GM18861 (cell line): ENCODE data around the gene OR2T27.
"Not testable (repeated sequence)": the region's sequence is repeated elsewhere in the genome, so short reads cannot be mapped to it uniquely, and the experiment has no call there.

ENCODE experiments used
- ATAC-seq: cut with Tn5 transposase; IDR thresholded peaks from one replicate; pipeline ENCODE4 v1.9.1; 2021; ENCODE audit not compliant: unreplicated experiment

OR2T27 gene

DNA sequence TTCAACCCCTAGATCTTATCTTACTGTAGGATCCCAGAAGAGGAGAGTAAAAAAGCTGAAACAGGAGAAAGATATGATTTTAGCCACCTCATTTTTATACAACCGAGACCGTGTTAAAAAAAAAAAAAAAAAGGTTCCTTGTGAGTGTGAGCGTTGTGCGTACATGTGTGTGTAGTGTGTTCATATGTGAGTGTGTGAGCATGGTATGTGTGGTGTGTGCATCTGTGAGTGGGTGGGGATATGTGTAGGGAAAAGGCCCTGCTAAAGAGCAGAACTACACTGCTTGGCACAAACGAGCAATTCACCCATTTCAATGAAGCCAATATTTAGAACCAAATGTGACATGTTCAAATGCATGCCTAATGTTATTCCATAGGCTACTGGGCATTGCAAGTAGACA, 13.7 kb downstream of the OR2T27 start:
- not testable (repeated sequence) for ATAC-seq

DNA sequence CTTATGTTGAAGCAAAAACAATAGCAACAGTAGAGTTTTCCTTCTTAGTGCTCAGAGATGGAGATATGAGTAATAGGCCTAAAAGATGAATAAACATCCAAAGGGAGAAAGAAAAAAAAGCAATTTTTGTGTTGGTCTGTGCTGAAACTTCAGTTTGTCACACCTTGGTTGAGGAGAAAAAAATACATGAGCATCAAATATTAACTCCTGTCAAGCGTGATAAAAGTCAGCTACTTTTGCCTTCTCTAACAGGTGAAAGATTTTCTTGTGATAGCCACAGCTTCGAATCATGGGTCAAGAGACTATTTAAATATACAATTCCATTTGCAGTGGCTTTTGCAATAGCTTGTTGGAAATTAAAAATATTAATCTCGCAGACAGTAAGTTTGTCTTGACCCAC, 14.4 kb downstream of the OR2T27 start:
- peak; percentile 34 for ATAC-seq

DNA sequence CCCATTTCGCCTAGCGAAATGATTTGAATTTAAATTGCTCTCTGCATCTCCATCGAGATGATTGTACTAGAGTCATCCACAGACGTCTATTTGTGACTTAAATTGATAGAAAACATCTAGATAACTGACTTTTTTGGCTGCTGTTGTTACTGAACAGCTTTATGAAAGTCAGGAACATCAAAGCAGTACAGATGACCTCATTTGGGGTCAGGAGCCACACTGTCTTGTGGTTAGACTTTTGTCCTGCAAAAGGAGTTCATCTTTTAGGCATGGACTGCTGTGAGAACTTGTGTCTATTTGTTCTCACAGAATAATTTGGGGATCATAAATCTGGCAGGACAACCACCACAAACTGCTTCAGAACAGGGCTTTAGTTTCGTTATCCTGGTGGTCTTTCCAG, 15.7 kb downstream of the OR2T27 start:
- ATAC-seq: not testable (repeated sequence)

DNA sequence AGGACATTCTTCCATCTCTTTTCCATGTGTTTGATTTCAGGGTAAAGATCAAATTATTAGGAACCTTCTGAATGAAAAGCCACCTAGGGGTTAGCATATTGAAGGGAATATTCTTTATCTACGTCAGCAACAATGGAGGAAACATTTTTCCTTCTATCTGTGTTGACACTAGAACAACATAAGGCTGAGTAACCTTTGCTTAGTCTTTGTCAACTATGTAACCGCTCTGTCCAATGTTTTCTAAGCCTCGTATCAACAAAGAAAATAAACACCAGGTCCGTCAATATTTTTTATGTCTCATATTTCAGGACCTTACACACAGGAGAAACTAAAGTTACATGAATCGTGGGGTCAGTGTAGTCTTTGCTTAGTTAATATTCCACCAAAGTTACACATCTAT, 18.7 kb downstream of the OR2T27 start:
- ATAC-seq: not testable (repeated sequence)

DNA sequence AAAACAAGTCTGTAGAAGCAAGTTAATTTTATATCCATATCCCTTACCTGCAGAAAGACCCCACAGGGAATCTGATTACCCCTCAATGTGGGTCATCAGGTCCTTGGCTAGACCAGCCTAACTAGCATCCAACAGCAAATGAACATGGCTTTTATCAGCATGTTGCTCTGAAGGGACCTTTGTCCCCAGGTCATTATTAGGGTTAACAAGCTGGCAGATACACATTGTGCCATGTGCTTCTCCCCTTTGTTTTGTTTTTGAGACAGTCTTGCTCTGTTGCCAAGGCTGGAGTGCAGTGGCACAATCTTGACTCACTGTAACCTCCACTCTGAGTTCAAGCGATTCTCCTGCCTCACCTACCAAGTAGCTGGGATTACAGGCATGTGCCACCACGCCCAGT, 20.3 kb downstream of the OR2T27 start, which contains the start of gene OR2T11:
Gene OR2T11, minus strand, starts transcription at position 101 of the 400 bp plus-strand sequence. CDS start 7,963 bp downstream, outside the sequence.
- ATAC-seq: not testable (repeated sequence)

DNA sequence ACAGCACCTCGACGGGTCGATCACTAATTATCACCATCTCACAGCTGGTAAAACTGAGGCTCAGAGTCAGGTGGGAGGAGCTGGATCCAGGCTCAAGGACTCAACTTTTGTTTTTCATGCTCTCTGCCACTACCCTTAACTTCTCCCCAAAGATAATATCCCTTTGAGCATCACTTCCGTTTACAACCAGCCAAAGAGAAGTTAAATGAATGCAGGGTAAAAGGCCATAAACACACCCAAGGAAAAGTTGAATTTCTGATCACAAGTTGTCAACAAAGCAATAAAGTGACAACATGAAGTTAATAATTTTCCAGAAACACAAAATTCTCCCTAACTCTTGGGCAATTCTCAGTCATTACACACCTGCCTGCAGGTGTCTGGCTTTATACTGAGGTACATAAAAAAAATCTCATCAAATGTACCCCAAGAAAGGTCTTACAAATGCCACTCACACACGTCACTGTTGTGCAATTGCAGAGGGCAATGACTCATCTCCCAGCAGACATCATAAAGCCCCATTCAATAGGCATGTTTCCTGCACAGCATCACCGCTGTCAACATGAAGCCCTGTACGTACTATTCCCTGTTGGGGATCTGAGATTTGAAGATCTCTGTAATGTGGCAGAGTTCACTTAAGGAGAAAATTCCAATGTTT, 23.8 kb downstream of the OR2T27 start:
- ATAC-seq: no peak

DNA sequence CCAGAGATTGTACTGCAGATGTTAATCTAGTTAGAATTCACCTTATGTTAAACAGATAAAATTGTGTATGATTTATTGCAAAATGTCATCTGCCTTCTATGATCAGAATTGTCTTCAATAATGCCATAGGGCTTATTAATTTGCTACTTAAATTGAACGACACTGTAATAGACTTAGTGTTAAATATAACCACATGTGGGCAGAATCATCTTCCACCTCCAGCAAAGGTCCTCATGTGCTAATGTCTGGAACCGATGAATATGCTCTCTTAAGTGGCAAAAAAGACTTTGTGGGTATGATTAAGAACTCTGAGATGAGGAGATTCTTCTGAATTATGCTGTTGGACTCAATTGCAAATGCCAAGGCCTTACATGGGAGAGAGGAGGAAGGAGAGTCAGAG, 24.8 kb downstream of the OR2T27 start:
- ATAC-seq: no peak

DNA sequence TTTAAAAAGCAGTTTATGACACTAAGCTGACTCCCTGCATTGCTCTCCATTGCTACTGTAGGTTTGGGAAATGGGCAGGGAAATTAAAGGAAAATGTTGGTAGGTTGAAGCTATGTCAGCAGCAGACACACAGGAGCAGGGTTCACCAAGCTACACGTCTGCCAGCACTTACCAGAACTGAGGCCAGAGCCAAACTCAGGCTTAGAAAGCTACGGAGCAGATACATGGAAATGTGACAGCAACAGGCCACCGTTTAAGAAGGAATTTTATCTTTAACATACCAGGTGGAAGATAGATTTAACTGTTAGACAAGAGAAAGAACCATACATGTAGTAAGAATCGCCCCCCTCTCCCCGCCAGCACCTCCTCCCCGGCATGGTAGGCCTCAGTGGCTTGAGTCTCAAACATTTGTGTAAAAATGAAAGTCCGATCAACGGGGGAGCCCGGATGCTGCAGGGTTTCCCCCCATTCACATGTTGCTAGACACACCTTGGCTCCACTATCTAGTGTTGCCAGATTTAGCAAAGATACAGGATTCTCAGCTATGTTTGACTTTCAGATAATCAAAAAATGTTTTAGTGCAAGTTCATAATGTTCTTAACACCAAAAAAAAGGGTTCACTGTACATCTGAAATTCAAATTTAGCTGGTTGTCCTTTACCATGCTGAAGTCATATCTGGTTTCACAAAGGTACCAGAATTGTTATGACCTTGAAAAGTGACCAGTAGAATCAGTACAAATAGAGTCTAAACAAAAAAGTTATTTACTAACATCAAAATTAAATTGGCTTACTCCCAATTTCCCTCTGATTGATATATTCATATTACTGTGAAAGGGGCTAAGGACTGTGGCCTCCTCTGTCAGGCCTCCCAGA, 27.1 kb downstream of the OR2T27 start:
- ATAC-seq: peak; percentile 93

DNA sequence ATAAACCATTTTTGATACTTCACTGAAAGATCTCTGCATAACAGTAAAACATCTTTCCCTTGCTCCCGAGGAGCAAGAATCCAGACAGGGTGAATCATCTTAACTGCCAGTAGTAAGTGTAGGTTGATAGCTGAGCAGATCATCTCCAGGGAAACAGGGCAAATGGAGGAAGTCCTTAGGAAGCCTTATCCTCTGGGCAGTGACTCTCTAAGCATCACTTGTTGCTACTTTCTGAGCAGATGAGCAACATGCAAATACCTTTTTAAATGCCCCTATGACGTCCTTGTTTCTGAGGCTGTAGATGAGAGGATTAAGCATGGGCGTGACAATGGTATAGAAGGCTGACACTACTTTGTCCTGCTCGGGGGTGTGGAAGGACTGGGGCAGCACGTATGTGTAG, 29.4 kb downstream of the OR2T27 start:
- no peak for ATAC-seq

DNA sequence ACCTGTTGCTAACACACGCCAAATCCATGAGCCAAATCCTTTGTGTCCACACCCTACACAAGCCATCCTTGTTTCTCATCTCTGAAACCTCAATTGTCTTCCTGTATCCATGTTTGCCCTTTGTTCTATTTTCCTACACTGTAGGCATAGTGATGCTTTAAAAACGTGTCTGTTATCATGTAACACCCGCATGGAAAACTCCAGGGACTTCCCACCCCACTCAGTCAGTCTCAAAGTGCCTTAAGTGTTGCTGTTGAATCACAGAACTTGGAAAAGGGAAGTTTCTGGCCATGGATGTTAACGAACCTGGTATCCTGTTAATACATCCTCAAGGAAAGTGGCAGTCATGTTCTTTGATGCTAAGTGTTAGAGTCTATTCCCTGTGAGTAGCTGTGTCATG, 30.2 kb downstream of the OR2T27 start:
- no peak for ATAC-seq

DNA sequence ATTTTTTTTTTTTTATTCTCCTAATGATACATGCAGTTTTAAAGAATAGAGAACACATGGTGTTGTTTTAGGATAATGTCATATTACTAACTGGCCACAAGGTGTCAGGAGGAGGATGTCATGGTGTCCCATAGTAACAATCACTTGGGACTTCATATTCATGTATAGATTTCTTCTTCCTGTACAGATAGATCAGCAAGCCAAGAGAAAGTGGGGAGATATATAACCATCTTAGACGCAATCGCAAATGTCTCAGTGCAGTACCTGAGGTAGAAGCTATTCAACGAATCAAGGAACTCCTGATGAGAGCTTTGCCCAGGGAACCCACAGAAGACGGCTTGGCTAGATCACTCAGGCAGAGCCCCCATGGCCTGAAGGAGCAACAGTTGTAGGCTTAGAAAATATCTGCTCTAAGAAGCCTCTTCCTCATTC, 32.7 kb downstream of the OR2T27 start:
- peak; percentile 97 for ATAC-seq

DNA sequence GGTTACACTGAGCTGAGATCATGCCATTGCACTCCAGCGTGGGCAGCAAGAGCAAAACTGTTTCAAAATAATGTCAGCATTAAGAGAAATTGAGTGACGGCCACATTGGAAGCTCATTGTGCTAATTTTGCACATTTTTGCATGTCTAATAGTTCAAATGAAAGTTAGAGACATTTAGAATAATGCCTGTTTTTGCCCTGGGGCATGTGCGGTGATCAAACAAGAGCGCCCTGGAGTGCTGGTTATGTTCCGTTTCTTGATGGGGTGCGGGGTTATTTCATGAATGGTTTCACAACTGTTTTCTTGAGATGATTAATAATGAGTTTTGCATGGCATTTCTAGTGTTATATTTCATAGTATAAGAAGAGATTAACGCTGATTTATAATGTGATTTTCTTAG, 33.6 kb downstream of the OR2T27 start:
- no peak for ATAC-seq

DNA sequence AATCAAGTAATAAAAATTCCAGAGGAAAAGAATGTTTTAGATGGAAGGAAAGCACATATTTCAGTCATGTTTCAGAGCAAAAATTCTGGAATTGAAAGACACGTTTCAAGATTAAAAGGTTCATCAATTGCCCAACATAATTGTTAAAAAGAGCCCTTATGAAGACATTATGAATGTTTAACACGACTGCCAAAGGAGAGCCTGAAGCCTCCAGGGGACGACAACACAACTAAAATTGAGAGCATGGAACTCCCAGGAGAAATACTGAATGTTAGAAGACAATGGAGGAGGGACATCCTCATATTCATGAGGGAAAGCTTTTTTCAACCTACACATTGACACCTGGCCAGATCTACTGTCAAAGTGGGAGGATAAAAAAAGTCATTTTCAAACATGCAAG, 36.5 kb downstream of the OR2T27 start:
- ATAC-seq: no peak

DNA sequence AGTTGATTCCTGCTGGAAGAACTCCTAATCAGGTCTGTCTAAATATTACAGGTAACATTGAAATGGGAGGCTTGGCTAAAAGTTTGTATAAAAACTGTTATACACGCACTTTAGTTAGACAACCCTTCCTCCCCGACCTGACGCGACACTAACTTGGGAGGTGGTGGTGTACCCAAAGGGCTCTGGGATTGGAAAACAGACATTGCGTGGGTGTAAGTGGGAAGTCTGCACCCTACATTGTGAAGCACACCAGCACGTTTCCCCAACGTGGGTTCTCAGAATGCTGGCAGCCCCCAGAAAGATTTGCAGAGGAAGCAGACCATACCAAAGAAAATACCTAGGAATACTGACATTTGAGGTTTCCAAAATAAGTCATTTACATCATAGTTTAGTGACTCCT, 37.2 kb downstream of the OR2T27 start:
- ATAC-seq: no peak

DNA sequence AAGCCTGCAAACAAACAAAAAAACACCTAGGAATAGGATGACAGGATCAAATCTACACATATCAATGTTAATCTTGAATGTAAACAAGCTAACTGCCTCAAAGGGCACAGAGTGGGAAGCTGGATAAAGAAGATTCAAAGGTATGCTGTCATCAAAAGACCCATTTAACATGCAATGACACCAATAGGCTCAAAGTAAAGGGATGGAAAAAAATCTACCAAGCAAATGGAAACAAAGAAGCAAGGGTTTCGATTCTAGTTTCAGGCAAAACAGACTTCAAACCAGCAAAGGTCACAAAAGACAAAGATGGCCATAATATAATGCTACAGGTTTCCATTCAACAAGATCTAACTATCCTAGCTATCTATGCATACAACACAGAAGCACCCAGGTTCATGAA, 41.6 kb downstream of the OR2T27 start:
- ATAC-seq: no peak

DNA sequence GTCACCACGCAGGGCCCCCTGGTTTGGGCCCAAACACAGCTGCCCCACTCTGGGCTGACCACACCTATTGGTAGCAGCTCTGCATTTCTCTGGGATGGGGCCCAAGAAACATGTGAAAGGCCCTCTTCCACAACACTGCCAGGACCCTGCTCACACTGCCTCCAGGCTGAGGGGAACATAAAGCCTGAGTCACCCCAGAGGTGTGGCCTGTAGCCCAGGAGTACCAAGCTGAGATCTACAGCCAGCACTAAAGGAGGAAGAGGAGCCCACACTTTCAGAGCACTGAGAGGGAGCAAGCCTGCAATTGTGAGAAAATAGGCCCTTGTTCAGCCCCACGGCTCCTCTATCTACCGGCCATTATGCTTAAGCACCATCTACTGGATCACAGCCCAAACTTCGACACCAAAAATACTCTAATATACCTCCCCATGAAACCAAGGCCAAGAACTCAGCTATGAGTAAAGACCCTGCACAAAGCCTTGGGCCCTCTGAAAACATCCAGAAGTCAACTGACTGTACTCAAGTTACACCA, 43.4 kb downstream of the OR2T27 start:
- no peak for ATAC-seq

DNA sequence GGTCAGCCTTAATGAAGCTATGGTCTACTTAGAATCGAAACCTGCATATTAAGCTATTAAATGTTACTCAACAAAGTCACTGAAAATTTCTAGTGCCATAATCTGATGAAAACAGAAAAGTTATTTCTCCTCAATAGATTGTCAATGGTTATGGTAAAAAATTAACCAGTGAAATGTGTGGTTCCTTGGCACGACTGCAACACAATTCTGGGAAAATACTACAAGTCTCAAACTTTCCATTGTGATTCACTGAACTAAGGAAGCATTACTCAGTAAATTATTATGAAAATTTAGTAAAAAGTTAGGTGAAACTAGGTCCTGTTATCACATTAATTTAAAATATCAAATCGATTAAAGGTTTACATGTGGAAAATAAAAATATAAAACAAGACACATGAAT, 45.0 kb downstream of the OR2T27 start:
- no peak for ATAC-seq
